GM18951 (cell line): Measurements from ENCODE around the gene ACKR2.

Experiments
- POLR2A ChIP-seq: IDR thresholded peaks from 4 replicates; pipeline ENCODE4 v1.6.1; 2011; ENCODE audit warnings: mild to moderate bottlenecking; ENCODE audit not compliant: insufficient read length, insufficient read depth; ENCODE audit errors: extremely low read depth
- in situ Hi-C: fragments of 300-500 bp; cut with MboI; formaldehyde crosslinking; loops from one replicate; pipeline ENCODE4 v1.12.0; 2022; ENCODE audit warnings: low sequenced_read_pairs, mixed read lengths, inconsistent platforms; ENCODE audit not compliant: unreplicated experiment

ACKR2 gene

DNA sequence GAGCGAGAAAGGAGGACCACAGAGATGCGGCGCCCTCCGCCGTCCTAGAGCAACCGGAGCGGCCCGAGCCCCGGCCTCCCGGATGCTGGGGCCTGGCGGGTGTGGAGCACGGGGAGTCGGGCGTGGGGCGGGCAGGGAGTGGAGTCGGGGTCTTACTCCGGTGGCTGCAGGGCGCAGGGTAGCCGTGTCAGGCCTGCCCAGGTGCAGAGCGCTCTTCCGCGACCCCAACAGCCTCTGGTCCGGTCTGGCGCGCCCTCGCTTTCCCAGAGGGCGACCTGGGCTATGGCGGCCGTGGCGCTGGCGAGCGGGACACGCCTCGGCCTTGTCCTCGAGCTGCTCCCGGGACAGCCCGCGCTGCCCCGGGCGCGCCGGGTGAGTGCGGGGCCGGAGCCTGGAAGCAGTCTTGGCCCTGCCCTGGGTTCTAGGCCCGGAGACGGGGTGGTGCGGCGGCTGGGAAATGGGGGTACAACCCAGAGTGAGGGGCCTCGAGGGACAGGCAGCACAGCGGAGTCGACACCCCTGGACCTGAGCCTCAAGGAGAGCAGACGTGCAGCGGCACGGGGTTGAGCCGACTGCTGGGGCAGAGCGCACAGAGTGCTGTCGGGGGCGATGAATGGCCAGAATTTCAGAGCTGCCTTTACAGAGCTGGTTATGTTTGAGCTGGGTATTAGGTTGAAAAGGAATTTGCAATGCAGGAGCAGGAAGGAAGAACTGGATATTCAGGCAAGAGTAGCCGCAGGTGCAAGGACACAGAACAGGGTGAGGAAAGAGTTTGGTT lies 97.0 kb downstream of the ACKR2 start, which contains the start of gene ZNF662:
Gene ZNF662, plus strand, starts transcription at position 73 of the 778 bp plus-strand sequence. CDS start 1,973 bp downstream, outside the sequence.
- in situ Hi-C loops, result no loop called here
- no peak for TF ChIP-seq POLR2A

- TF ChIP-seq POLR2A, result no peak
- in situ Hi-C loops, result no loop called here
Measured at GRCh38 chr3:42906848-42907183, 97.6 kb downstream of the ACKR2 start.

DNA sequence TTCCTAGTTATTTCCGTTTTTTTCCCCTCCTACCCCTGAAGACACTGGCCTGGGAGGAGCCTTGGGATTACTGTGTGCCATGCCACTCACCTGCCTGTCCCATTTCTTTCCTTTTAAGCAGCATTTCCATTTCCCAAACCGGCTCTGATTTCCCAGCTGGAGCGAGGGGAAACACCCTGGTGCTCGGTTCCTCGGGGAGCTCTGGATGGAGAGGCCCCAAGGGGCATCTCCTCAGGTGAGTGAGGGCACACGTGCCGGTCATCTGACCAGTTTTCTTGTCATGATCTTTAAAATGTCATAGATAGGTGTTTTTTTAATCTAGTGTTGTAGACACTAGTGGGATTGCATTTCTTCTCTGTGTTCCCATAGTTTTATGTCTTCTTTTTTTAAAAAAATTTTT lies 99.4 kb downstream of the ACKR2 start:
- in situ Hi-C loops, result no loop called here
- TF ChIP-seq POLR2A, result no peak

- in situ Hi-C loops, result no loop called here
- no peak for TF ChIP-seq POLR2A
Measured at GRCh38 chr3:42911551-42911950, 102.3 kb downstream of the ACKR2 start.

- TF ChIP-seq POLR2A, result no peak
Measured at GRCh38 chr3:42914771-42915515, 105.7 kb downstream of the ACKR2 start.

More at GRCh38 chr3:42914771-42915515, 105.7 kb downstream of the ACKR2 start:
- in situ Hi-C loops, result no loop called here
